Fibroblast of pulmonary artery (primary cell): Measurements from ENCODE around the gene GKN1.
A peak's percentile ranks its signal among the peaks of the same experiment; 100 is the strongest.

Source experiments
- DNase-seq: peaks from one replicate; pipeline ENCODE4 v3.0.0-alpha.2; 2010; ENCODE audit warnings: low read depth
- H3K4me3 ChIP-seq: replicated peaks from 2 replicates; pipeline ENCODE4 v1.5.1; 2011; ENCODE audit warnings: low read depth, mild to moderate bottlenecking, control low read depth, low read length, moderate library complexity
- TF ChIP-seq, protein P1 (sequence below): IDR thresholded peaks from 2 replicates; pipeline ENCODE4 v1.5.1; 2011; ENCODE audit warnings: mild to moderate bottlenecking, control low read depth, low read length, inconsistent platforms; ENCODE audit errors: missing control alignments

GKN1 gene

GRCh38 chr2:68959001-68959400 is 15.4 kb upstream of the GKN1 start:
- TF ChIP-seq, protein P1, sequence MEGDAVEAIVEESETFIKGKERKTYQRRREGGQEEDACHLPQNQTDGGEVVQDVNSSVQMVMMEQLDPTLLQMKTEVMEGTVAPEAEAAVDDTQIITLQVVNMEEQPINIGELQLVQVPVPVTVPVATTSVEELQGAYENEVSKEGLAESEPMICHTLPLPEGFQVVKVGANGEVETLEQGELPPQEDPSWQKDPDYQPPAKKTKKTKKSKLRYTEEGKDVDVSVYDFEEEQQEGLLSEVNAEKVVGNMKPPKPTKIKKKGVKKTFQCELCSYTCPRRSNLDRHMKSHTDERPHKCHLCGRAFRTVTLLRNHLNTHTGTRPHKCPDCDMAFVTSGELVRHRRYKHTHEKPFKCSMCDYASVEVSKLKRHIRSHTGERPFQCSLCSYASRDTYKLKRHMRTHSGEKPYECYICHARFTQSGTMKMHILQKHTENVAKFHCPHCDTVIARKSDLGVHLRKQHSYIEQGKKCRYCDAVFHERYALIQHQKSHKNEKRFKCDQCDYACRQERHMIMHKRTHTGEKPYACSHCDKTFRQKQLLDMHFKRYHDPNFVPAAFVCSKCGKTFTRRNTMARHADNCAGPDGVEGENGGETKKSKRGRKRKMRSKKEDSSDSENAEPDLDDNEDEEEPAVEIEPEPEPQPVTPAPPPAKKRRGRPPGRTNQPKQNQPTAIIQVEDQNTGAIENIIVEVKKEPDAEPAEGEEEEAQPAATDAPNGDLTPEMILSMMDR: no peak
- DNase-seq: no peak

DNA sequence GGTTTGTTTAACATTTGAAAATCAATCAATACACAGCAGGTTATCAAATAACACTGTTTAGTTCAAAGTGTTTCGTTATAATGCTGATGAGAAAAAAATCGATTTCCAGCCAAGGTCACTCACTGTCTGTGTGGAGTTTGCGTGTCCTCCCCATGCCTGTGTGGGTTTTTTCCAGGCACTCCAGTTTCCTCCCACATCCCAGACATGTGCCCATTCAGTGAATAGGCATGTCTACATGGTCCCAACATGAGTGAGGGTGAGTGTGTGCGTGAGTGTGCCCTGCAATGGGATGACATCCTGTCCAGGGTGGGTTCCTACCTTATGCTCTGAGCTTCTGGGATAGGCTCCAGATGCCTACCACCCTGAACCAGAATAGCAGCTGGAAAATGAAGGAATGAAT is 13.1 kb upstream of the GKN1 start:
- no peak for DNase-seq
- TF ChIP-seq, protein P1: no peak
- H3K4me3 ChIP-seq: no peak overlapping the region

More at GRCh38 chr2:68959001-68959400, 15.4 kb upstream of the GKN1 start:
- no peak overlapping the region for H3K4me3 ChIP-seq

GRCh38 chr2:68964282-68964681 is 10.2 kb upstream of the GKN1 start:
- DNase-seq: no peak
- TF ChIP-seq, protein P1: no peak

DNA sequence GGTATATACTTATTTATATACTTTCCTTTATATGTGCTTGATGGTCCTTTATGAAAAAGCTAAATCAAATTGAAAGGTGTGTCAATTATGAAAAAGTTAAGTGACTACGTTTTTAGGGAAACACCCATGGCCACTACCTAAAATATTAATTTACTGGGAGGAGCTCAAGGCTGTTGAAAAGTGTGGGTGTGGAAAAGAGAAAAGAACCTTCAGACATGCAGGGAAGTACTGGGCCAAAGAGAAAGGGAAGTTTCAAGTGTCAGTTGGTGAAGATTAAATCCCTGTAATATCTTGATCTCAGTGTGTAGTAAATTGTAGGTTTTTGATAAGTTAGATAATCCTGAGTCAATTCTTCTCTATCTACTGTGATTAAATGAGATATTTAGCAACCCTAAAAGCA is 6.2 kb upstream of the GKN1 start:
- TF ChIP-seq, protein P1: no peak
- DNase-seq: no peak
- H3K4me3 ChIP-seq: no peak overlapping the region

More at GRCh38 chr2:68964282-68964681, 10.2 kb upstream of the GKN1 start:
- no peak overlapping the region for H3K4me3 ChIP-seq

DNA sequence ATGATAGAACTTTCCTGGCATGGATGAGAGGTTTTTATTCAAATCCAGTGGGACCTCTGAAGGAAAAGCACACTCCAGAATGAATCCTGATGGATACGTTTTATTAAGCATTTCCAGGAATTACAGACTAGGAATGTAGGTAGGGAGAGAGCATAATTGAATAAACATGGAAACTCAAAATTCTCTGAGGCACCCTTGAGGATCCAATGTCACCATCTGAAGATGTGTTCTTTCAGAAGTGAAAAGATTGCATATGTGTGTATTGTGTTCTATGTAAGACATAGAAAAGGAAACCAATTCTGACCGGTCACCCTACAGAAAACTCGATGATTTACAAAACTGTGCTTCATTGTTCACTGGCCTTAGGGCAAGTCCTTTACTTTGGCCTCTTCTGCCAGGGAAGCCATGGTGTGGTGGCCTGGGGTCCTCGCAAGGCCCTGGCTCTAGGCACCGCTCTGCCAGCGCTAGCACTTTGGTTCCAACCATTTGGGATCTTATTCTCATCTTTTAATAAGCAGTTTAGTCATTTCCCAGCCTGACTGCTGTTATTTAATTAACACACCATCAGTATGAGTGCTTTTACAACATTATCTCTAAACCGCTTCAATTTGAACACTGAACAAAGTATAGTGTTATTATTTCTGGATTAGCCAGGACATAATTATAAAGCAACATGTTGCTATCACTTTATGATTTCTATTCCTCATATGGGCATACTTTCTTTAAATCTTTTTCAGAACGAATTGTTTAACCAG is 4.5 kb upstream of the GKN1 start:
- TF ChIP-seq, protein P1: no peak
- H3K4me3 ChIP-seq: no peak overlapping the region
- no peak for DNase-seq

DNA sequence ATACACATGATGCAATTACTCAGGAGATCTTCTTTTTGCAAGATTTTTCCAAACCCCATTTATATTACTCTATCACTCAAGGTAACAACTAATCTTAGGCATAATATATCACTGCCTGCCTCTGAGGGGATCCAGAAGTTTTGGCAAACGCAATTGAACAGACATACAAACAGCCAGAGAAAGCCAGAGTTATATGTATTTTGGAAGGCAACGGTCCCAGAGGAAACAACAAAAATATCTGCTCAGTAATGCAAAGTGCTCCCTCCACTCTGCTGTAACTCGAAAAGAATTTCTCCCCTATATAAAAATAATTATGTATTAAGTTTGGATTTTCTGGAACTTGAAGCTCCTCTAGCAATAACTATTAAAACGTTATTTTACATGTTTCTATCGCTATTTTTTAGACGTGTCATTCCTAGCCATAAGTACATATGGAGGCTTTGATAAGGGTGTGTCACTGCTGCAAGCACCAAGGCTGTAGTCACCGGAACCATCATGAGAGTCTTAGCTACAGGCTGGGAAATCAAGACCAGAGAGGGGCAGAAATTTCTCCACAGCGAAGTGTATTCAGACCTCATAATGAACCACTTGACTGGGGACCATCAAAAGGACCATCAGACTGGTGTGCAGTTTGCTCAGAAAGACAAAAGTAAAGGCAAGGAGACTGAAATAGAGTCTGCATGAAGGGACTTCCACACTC is 3.7 kb upstream of the GKN1 start:
- H3K4me3 ChIP-seq: no peak overlapping the region
- TF ChIP-seq, protein P1: no peak
- DNase-seq: peak; percentile 6
